ENCODE data around the gene HMX2.

DNA sequence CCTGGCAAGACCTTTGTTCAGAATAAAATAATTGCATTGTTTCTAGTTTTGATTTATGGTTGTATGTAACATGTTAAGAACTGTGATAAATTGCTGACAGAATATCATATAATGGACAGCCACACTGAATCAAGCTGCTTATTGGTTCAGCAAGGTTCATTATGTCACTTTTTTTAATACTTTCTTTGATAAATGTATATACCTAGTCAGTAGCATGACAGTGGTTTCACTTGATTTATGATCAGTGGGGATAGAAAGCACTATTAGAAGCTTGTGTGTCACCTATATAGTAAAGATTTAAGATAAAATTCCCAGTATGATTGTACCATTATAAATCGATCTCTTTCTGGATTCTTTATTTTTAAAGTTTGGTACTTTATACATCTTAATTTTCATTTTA, 10.7 kb downstream of the HMX2 start:
- TF ChIP-seq KDM4A (IDR thresholded peaks at IDR 0.05; ENCODE audit: low read depth, low read length, severe bottlenecking) (no peak), BACH1 (IDR thresholded peaks at IDR 0.05; ENCODE audit: low read length) (no peak), SIN3A (conservative IDR thresholded peaks at IDR 0.05 in 1 of 2, IDR thresholded peaks at IDR 0.05 in 1 of 2; ENCODE audit: low read depth in 1 of 2, low read length in 2 of 2) (no peak)
- TF ChIP-seq, protein P1, sequence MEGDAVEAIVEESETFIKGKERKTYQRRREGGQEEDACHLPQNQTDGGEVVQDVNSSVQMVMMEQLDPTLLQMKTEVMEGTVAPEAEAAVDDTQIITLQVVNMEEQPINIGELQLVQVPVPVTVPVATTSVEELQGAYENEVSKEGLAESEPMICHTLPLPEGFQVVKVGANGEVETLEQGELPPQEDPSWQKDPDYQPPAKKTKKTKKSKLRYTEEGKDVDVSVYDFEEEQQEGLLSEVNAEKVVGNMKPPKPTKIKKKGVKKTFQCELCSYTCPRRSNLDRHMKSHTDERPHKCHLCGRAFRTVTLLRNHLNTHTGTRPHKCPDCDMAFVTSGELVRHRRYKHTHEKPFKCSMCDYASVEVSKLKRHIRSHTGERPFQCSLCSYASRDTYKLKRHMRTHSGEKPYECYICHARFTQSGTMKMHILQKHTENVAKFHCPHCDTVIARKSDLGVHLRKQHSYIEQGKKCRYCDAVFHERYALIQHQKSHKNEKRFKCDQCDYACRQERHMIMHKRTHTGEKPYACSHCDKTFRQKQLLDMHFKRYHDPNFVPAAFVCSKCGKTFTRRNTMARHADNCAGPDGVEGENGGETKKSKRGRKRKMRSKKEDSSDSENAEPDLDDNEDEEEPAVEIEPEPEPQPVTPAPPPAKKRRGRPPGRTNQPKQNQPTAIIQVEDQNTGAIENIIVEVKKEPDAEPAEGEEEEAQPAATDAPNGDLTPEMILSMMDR (IDR thresholded peaks at IDR 0.05; ENCODE audit: control extremely low read depth in 1 of 3, insufficient read depth in 1 of 3, low read depth in 1 of 3, low read length in 3 of 3): no peak
- TF ChIP-seq, protein P2, sequence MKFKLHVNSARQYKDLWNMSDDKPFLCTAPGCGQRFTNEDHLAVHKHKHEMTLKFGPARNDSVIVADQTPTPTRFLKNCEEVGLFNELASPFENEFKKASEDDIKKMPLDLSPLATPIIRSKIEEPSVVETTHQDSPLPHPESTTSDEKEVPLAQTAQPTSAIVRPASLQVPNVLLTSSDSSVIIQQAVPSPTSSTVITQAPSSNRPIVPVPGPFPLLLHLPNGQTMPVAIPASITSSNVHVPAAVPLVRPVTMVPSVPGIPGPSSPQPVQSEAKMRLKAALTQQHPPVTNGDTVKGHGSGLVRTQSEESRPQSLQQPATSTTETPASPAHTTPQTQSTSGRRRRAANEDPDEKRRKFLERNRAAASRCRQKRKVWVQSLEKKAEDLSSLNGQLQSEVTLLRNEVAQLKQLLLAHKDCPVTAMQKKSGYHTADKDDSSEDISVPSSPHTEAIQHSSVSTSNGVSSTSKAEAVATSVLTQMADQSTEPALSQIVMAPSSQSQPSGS (IDR thresholded peaks at IDR 0.05; ENCODE audit: low read length): no peak
